Measurements from ENCODE around the gene KAZN.

KAZN gene

DNA sequence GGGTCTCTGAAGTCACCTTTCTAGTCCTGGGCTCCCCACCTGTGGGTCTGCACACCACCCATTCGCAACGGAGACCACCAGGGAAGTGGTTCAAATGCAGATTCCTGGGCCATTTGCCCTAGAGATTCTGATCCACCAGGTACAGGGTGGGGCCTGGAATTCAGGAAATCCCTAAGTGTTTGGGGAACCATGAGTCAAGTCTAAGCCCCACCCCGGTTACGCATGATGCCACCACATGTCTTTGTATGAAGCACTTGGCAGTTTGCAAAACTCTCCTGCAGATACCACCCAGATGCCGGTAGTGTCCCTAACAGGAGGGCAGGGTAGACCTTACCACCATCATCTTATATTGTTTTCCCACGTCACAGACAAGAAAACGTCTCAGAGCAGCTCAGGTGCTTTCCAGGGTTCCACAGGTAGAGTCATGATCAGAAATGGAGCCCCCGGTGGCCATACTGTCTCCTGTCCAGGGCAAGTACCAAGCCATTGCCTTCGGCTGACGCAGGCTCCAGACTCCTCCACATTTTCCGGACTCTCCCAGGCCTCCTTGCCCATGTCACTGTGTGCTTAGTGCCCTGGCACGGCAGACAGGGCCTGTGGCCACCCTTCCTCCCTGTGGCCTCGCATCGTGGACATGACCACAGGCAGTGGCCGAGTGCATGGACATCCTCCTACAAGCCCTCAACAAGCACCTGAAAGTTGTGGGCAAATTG, 465.9 kb downstream of the KAZN start:
- TF ChIP-seq EZH2phosphoT487 (IDR thresholded peaks at IDR 0.05; ENCODE audit: borderline replicate concordance) (no peak), CTCF (conservative IDR thresholded peaks at IDR 0.05; ENCODE audit: low read length) (peak; percentile 53)
- H3K9me2 ChIP-seq (replicated peaks; ENCODE audit: low read depth, low read length): no peaks in the 10 kb centered on the region
- no peak overlapping the region for H3K4me3 ChIP-seq (ENCODE audit: low read length, poor library complexity, severe bottlenecking)

DNA sequence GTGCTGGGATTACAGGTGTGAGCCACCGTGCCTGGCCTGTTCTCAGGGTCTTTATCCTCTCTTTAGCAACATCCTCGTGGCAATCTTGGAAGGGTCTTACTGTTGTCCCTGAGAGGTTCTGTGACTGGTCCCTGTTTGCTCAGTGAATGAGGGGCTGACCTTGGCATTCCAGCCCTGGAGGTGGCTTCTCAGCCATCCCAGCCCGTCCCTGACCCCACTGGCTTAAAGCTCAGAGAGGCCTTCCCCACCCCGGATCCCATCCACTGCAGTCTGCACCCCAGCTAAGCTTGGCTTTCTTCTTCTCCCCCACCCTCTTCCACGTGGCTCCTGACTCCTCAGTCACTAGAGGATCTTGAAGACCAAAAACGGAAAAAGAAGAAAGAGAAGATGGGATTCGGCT, 466.8 kb downstream of the KAZN start:
- no peaks in the 10 kb centered on the region for H4K20me1 ChIP-seq (ENCODE audit: insufficient read depth, low read length, poor library complexity, severe bottlenecking)
- no peaks in the 10 kb centered on the region for H3K36me3 ChIP-seq (ENCODE audit: insufficient read depth, low read length)
- peak overlapping the region; percentile 73 for H3K9ac ChIP-seq (ENCODE audit: low read depth, low read length, poor library complexity, severe bottlenecking)
- no peaks in the 10 kb centered on the region for H3K27me3 ChIP-seq (ENCODE audit: insufficient read depth, low read length, poor library complexity, severe bottlenecking)
- peak overlapping the region; percentile 72 for H3K4me2 ChIP-seq (ENCODE audit: low read depth, low read length, poor library complexity, severe bottlenecking)
- no peak overlapping the region for H2AFZ ChIP-seq (ENCODE audit: low read length)
- H3F3A ChIP-seq (ENCODE audit: low read depth): no peaks in the 10 kb centered on the region
- H3K4me1 ChIP-seq (ENCODE audit: insufficient read depth, low read length, poor library complexity, severe bottlenecking): peaks cover 32% of the 10 kb centered on the region
- peak overlapping the region; percentile 65 for H3K4me3 ChIP-seq (ENCODE audit: low read length, poor library complexity, severe bottlenecking)
- H3K9me2 ChIP-seq (replicated peaks; ENCODE audit: low read depth, low read length): no peaks in the 10 kb centered on the region
- H3K79me2 ChIP-seq (ENCODE audit: insufficient read depth, low read length): no peaks in the 10 kb centered on the region
- peaks cover 5% of the 10 kb centered on the region; the same call in 1 of the 2 replicates for H3K9me3 ChIP-seq (ENCODE audit: insufficient read depth, low read depth, low read length)
- no peak for TF ChIP-seq EZH2phosphoT487 (IDR thresholded peaks at IDR 0.05; ENCODE audit: borderline replicate concordance)
- no peak for TF ChIP-seq CTCF (conservative IDR thresholded peaks at IDR 0.05; ENCODE audit: low read length)

More for the DNA sequence above, 465.9 kb downstream of the KAZN start:
- peaks cover 5% of the 10 kb centered on the region; the same call in 1 of the 2 replicates for H3K9me3 ChIP-seq (ENCODE audit: insufficient read depth, low read depth, low read length)
- H3K27me3 ChIP-seq (ENCODE audit: insufficient read depth, low read length, poor library complexity, severe bottlenecking): no peaks in the 10 kb centered on the region
- H3K79me2 ChIP-seq (ENCODE audit: insufficient read depth, low read length): no peaks in the 10 kb centered on the region
- H3K36me3 ChIP-seq (ENCODE audit: insufficient read depth, low read length): no peaks in the 10 kb centered on the region
- H3K9ac ChIP-seq (ENCODE audit: low read depth, low read length, poor library complexity, severe bottlenecking): no peak overlapping the region
- no peak overlapping the region for H2AFZ ChIP-seq (ENCODE audit: low read length)
- H4K20me1 ChIP-seq (ENCODE audit: insufficient read depth, low read length, poor library complexity, severe bottlenecking): no peaks in the 10 kb centered on the region
- H3F3A ChIP-seq (ENCODE audit: low read depth): no peaks in the 10 kb centered on the region
- peaks cover 32% of the 10 kb centered on the region for H3K4me1 ChIP-seq (ENCODE audit: insufficient read depth, low read length, poor library complexity, severe bottlenecking)
- H3K4me2 ChIP-seq (ENCODE audit: low read depth, low read length, poor library complexity, severe bottlenecking): no peak overlapping the region

- Histone ChIP-seq H3K27me3 (ENCODE audit: insufficient read depth, low read length, poor library complexity, severe bottlenecking) (no peaks in the 10 kb centered on the region), H3K9ac (ENCODE audit: low read depth, low read length, poor library complexity, severe bottlenecking) (peak overlapping the region; percentile 73), H3K9me2 (replicated peaks; ENCODE audit: low read depth, low read length) (no peaks in the 10 kb centered on the region), H2AFZ (ENCODE audit: low read length) (no peak overlapping the region; the same call in 1 of the 2 replicates), H3K36me3 (ENCODE audit: insufficient read depth, low read length) (no peaks in the 10 kb centered on the region), H3F3A (ENCODE audit: low read depth) (no peaks in the 10 kb centered on the region), H3K4me1 (ENCODE audit: insufficient read depth, low read length, poor library complexity, severe bottlenecking) (peaks cover 32% of the 10 kb centered on the region), H3K9me3 (ENCODE audit: insufficient read depth, low read depth, low read length) (peaks cover 5% of the 10 kb centered on the region; the same call in 1 of the 2 replicates), H3K4me3 (ENCODE audit: low read length, poor library complexity, severe bottlenecking) (peak overlapping the region; percentile 65), H3K4me2 (ENCODE audit: low read depth, low read length, poor library complexity, severe bottlenecking) (peak overlapping the region; percentile 72), H4K20me1 (ENCODE audit: insufficient read depth, low read length, poor library complexity, severe bottlenecking) (no peaks in the 10 kb centered on the region), H3K79me2 (ENCODE audit: insufficient read depth, low read length) (no peaks in the 10 kb centered on the region)
- no peak for TF ChIP-seq EZH2phosphoT487 (IDR thresholded peaks at IDR 0.05; ENCODE audit: borderline replicate concordance)
- no peak for TF ChIP-seq CTCF (conservative IDR thresholded peaks at IDR 0.05; ENCODE audit: low read length)
Observed at GRCh38 chr1:15065736-15066135, 467.3 kb downstream of the KAZN start.
